Panc1 (cell line): Measurements from ENCODE around the gene DLG2. TPM values are rescaled to one million over a fixed set of nuclear protein-coding genes. Genes with fewer than 3 reads are reported as not detected.

Experiments used
- ATAC-seq: fragments of 200-7000 bp; cut with Tn5 transposase; 2 replicates; pipeline ENCODE4 v1.9.1; 2020; ENCODE audit warnings: mild to moderate bottlenecking, moderate library complexity
- BruUV-seq: library from RNA; stranded (reverse); fragments of 400-500 nt; replicated peaks from 2 replicates; lab custom pipeline; 2021; lab: Mats Ljungman, UMichigan
- CTCF ChIA-PET: fragments of 300-600 bp; sonication (Branson Sonifier 250); formaldehyde crosslinking; loops from one replicate; lab custom pipeline; 2022; ENCODE audit warnings: antibody characterized with exemption; lab: Charles Lee
- POLR2A ChIA-PET: fragments of 300-600 bp; sonication (Branson Sonifier 250); formaldehyde crosslinking; loops from one replicate; lab custom pipeline; 2022; ENCODE audit warnings: antibody characterized with exemption; lab: Charles Lee
- DNase-seq: peaks from one replicate; pipeline ENCODE4 v3.0.0-alpha.2; 2010; ENCODE audit warnings: low read depth, low spot score
- H3K27ac ChIP-seq: 2 replicates; pipeline ENCODE4 v1.5.1; 2011; ENCODE audit warnings: mild to moderate bottlenecking, low read length, inconsistent platforms
- H3K27me3 ChIP-seq: fragments of 200-500 bp; sonication (Bioruptor generic); 2 replicates; pipeline ENCODE4 v1.6.0; 2014; ENCODE audit warnings: low read length, inconsistent platforms; ENCODE audit not compliant: control insufficient read depth, insufficient read depth
- H3K36me3 ChIP-seq: fragments of 200-500 bp; sonication (Bioruptor generic); 2 replicates; pipeline ENCODE4 v1.5.1; 2014; ENCODE audit warnings: inconsistent platforms, mild to moderate bottlenecking, low read length, moderate library complexity; ENCODE audit not compliant: control insufficient read depth, insufficient read depth
- H3K4me1 ChIP-seq: 2 replicates; pipeline ENCODE4 v1.5.1; 2011; ENCODE audit warnings: inconsistent platforms, mild to moderate bottlenecking, low read length, moderate library complexity; ENCODE audit not compliant: control insufficient read depth, insufficient read depth
- H3K4me3 ChIP-seq, 2 experiments: 2 replicates each; pipeline ENCODE4 v1.5.1; 2011 to 2012; ENCODE audit warnings: low read depth in 2 of 2, low read length in 2 of 2, mild to moderate bottlenecking in 2 of 2, inconsistent platforms in 1 of 2, moderate library complexity in 1 of 2
- H3K9me3 ChIP-seq: fragments of 200-500 bp; sonication (Bioruptor generic); 2 replicates; pipeline ENCODE4 v1.5.1; 2014; ENCODE audit warnings: low read depth, mild to moderate bottlenecking, inconsistent platforms, low read length, moderate library complexity; ENCODE audit not compliant: control insufficient read depth, insufficient read depth
- POLR2AphosphoS5 ChIP-seq: IDR thresholded peaks from 2 replicates; pipeline ENCODE4 v1.6.1; 2012; ENCODE audit warnings: mild to moderate bottlenecking, low read depth, low read length, moderate library complexity
- SIN3A ChIP-seq: IDR thresholded peaks from 2 replicates; pipeline ENCODE4 v1.6.1; 2012; ENCODE audit warnings: low read depth, mild to moderate bottlenecking, low read length, moderate library complexity, borderline replicate concordance; ENCODE audit not compliant: insufficient read depth
- TCF7L2 ChIP-seq: IDR thresholded peaks from 2 replicates; pipeline ENCODE4 v1.6.1; 2011; ENCODE audit warnings: mild to moderate bottlenecking, low read depth, low read length, inconsistent platforms
- in situ Hi-C: cut with HindIII; loops from 2 replicates; pipeline ENCODE4 v1.10.0; 2016; ENCODE audit warnings: low sequenced_read_pairs, low pct_unique_long_range_greater_than_20kb
- intact Hi-C: fragments of 100-400 bp; cut with micrococcal nuclease; formaldehyde crosslinking; loops from one replicate; pipeline ENCODE4 v1.10.0; 2022; ENCODE audit not compliant: unreplicated experiment
- total RNA-seq: library from RNA; stranded (reverse); gene quantifications from one replicate; pipeline ENCODE4 v1.2.1, GENCODE V29; 2021; ENCODE audit not compliant: unreplicated experiment
- TF ChIP-seq, protein P1 (sequence below), 2 experiments: IDR thresholded peaks; 2 replicates each; pipeline ENCODE4 v1.6.1; 2011 to 2012; ENCODE audit warnings: low read depth in 2 of 2, control low read depth in 1 of 2, low read length in 1 of 2, mild to moderate bottlenecking in 1 of 2, moderate library complexity in 1 of 2; ENCODE audit not compliant: insufficient read depth in 1 of 2
- TF ChIP-seq, protein P2 (sequence below): fragments of 450-650 bp; IDR thresholded peaks from 2 replicates; pipeline ENCODE4 v1.5.1; 2017; ENCODE audit warnings: mild to moderate bottlenecking

The DLG2 gene
- total RNA-seq, 1 experiment from 2014 or later: 4.2 TPM

DNA sequence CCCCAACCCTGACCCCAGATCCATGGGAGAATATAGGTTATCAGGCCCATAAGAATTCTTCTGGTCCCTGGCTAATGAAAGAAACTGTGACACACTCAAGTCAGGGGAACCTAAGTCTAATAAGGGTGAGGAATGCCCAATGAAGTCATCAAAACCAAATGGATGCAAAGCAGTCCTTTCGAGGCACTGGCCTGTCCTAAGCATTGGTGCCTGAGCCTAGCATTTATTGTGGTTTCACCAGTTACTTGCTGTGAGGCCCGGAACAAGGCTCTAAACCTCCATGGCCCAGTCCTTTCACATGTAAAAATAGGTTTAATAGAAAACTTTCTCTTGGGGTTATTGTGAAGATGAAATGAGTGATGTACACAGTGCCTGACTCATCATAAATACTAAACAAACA is 712.6 kb downstream of the DLG2 start:
- in situ Hi-C loops: no loop called here
- intact Hi-C loops: no loop called here
- Histone ChIP-seq H3K4me3 (no peak overlapping the region), H3K27me3 (no peaks in the 10 kb centered on the region), H3K4me1 (no peaks in the 10 kb centered on the region), H3K36me3 (no peaks in the 10 kb centered on the region), H3K27ac (no peak overlapping the region), H3K9me3 (no peaks in the 10 kb centered on the region)
- ChIA-PET POLR2A (no interaction called here), CTCF (no interaction called here)
- ATAC-seq: no peak
- DNase-seq: no peak
- no TSS peak for BruUV-seq
- TF ChIP-seq, protein P1, sequence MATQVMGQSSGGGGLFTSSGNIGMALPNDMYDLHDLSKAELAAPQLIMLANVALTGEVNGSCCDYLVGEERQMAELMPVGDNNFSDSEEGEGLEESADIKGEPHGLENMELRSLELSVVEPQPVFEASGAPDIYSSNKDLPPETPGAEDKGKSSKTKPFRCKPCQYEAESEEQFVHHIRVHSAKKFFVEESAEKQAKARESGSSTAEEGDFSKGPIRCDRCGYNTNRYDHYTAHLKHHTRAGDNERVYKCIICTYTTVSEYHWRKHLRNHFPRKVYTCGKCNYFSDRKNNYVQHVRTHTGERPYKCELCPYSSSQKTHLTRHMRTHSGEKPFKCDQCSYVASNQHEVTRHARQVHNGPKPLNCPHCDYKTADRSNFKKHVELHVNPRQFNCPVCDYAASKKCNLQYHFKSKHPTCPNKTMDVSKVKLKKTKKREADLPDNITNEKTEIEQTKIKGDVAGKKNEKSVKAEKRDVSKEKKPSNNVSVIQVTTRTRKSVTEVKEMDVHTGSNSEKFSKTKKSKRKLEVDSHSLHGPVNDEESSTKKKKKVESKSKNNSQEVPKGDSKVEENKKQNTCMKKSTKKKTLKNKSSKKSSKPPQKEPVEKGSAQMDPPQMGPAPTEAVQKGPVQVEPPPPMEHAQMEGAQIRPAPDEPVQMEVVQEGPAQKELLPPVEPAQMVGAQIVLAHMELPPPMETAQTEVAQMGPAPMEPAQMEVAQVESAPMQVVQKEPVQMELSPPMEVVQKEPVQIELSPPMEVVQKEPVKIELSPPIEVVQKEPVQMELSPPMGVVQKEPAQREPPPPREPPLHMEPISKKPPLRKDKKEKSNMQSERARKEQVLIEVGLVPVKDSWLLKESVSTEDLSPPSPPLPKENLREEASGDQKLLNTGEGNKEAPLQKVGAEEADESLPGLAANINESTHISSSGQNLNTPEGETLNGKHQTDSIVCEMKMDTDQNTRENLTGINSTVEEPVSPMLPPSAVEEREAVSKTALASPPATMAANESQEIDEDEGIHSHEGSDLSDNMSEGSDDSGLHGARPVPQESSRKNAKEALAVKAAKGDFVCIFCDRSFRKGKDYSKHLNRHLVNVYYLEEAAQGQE (IDR thresholded peaks at IDR 0.05; ENCODE audit: insufficient read depth in 1 of 2, low read depth in 2 of 2, low read length in 1 of 2): no peak
- no peak for TF ChIP-seq TCF7L2
- TF ChIP-seq, protein P2, sequence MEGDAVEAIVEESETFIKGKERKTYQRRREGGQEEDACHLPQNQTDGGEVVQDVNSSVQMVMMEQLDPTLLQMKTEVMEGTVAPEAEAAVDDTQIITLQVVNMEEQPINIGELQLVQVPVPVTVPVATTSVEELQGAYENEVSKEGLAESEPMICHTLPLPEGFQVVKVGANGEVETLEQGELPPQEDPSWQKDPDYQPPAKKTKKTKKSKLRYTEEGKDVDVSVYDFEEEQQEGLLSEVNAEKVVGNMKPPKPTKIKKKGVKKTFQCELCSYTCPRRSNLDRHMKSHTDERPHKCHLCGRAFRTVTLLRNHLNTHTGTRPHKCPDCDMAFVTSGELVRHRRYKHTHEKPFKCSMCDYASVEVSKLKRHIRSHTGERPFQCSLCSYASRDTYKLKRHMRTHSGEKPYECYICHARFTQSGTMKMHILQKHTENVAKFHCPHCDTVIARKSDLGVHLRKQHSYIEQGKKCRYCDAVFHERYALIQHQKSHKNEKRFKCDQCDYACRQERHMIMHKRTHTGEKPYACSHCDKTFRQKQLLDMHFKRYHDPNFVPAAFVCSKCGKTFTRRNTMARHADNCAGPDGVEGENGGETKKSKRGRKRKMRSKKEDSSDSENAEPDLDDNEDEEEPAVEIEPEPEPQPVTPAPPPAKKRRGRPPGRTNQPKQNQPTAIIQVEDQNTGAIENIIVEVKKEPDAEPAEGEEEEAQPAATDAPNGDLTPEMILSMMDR: no peak
- no peak for TF ChIP-seq POLR2AphosphoS5
- TF ChIP-seq SIN3A: no peak

DNA sequence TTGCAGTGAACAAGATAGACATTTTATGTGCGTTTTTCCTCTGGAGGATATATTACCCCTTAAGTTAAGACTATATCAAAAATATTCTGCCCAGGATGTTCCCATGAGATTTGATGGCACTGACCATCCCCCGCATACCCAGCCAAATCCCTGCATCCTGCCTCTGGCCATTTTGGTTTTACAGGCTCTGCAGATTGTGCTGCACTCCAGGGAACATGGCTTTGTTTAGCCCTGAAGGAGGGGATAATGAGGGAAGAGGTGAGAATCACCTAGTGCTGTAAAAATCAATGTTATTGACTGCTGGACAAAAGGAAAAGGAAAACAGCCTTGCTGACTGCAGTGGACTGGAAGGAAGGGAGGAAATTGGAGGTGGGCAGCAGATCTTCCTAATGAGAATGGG is 717.4 kb downstream of the DLG2 start:
- H3K36me3 ChIP-seq: no peaks in the 10 kb centered on the region
- H3K4me3 ChIP-seq: no peak overlapping the region
- in situ Hi-C loops (no loop called here), intact Hi-C loops (no loop called here)
- H3K4me1 ChIP-seq: no peaks in the 10 kb centered on the region
- no TSS peak for BruUV-seq
- no peaks in the 10 kb centered on the region for H3K9me3 ChIP-seq
- no peak for TF ChIP-seq TCF7L2
- TF ChIP-seq, protein P1 (IDR thresholded peaks at IDR 0.05; ENCODE audit: insufficient read depth in 1 of 2, low read depth in 2 of 2, low read length in 1 of 2): no peak
- TF ChIP-seq, protein P2: no peak
- no peak for TF ChIP-seq POLR2AphosphoS5
- no peak for TF ChIP-seq SIN3A
- ATAC-seq (no peak), DNase-seq (no peak)
- ChIA-PET CTCF (no interaction called here), POLR2A (no interaction called here)
- H3K27me3 ChIP-seq: no peaks in the 10 kb centered on the region
- no peak overlapping the region for H3K27ac ChIP-seq
